ENCODE data around the gene DRC3.

The DRC3 gene

DNA sequence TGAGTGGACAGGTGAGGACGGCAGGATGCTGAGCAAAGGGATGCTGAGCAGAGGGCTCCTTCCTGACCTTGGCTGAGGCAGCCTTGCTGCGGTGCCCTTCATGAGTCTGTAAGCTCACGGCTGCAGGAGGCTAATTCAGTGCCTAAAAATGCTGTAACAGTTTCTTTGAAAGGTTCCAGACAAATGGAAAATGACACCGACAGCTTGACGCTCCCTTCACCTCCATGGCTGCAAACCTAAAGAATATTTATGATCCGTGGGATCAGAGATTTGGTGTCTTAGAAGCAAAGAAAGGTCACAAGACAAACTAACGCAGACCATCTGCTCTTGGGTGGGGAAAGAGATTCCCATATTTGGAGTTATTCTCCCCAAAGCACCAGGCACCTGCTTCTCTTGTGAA is 28.4 kb upstream of the DRC3 start:
- TF ChIP-seq, protein P1, sequence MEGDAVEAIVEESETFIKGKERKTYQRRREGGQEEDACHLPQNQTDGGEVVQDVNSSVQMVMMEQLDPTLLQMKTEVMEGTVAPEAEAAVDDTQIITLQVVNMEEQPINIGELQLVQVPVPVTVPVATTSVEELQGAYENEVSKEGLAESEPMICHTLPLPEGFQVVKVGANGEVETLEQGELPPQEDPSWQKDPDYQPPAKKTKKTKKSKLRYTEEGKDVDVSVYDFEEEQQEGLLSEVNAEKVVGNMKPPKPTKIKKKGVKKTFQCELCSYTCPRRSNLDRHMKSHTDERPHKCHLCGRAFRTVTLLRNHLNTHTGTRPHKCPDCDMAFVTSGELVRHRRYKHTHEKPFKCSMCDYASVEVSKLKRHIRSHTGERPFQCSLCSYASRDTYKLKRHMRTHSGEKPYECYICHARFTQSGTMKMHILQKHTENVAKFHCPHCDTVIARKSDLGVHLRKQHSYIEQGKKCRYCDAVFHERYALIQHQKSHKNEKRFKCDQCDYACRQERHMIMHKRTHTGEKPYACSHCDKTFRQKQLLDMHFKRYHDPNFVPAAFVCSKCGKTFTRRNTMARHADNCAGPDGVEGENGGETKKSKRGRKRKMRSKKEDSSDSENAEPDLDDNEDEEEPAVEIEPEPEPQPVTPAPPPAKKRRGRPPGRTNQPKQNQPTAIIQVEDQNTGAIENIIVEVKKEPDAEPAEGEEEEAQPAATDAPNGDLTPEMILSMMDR (IDR thresholded peaks at IDR 0.05): no peak
- Histone ChIP-seq H3K4me3 (ENCODE audit: low read depth in 1 of 2, low read length in 1 of 2) (no peak overlapping the region), H3K27ac (no peak overlapping the region), H3K27me3 (no peaks in the 10 kb centered on the region), H3K9me3 (no peaks in the 10 kb centered on the region), H3K4me1 (ENCODE audit: control insufficient read depth in 1 of 2, insufficient read depth in 1 of 2, low read depth in 1 of 2, low read length in 1 of 2) (no peaks in the 10 kb centered on the region), H3K36me3 (peaks cover 3% of the 10 kb centered on the region)

DNA sequence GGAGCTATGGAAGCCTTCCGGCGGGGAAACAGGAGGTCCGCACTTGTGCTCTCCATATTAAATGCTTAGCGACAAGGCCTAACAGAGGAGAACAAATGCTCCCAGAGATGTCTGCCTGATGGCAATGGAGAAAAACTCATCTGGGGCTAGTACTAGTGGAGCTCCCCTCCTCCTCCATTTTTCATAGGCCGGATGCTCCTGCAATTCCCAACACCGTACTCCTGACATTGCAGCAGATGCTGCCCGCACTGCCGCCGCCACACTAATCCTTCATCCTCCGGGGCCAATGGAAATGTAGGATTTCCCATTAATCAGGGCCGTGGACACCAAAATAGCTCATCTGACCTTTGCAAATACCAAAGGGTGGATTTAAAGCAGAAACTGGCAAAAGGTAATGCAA is 27.9 kb upstream of the DRC3 start:
- TF ChIP-seq, protein P1 (IDR thresholded peaks at IDR 0.05): no peak
- no peaks in the 10 kb centered on the region for H3K4me1 ChIP-seq (ENCODE audit: control insufficient read depth in 1 of 2, insufficient read depth in 1 of 2, low read depth in 1 of 2, low read length in 1 of 2)
- no peak overlapping the region for H3K27ac ChIP-seq

DNA sequence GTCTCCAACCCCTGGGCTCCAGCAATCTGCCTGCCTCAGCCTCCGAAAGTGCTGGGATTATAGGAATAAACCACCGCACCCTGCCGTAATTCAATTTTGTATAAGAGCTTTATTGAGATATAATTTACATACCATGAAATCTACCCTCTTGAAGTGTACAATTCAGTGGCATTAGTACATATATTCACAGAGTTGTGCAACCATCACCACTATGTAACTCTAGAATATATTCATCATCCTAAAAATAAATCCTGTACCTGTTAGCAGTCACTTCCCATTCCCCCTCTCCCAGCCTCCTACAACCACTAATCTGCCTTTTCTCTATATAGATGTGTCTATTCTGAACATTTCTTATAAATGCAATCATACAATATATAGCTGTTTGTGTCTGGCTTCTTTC is 26.6 kb upstream of the DRC3 start:
- Histone ChIP-seq H3K27me3 (no peaks in the 10 kb centered on the region), H3K4me3 (ENCODE audit: low read depth in 1 of 2, low read length in 1 of 2) (no peak overlapping the region), H3K27ac (no peak overlapping the region), H3K9me3 (no peaks in the 10 kb centered on the region), H3K36me3 (peaks cover 3% of the 10 kb centered on the region), H3K4me1 (ENCODE audit: control insufficient read depth in 1 of 2, insufficient read depth in 1 of 2, low read depth in 1 of 2, low read length in 1 of 2) (no peaks in the 10 kb centered on the region)
- TF ChIP-seq, protein P1 (IDR thresholded peaks at IDR 0.05): no peak

More for the DNA sequence above, 27.9 kb upstream of the DRC3 start:
- H3K9me3 ChIP-seq: no peaks in the 10 kb centered on the region
- no peaks in the 10 kb centered on the region for H3K27me3 ChIP-seq
- H3K4me3 ChIP-seq (ENCODE audit: low read depth in 1 of 2, low read length in 1 of 2): no peak overlapping the region
- H3K36me3 ChIP-seq: peaks cover 3% of the 10 kb centered on the region

DNA sequence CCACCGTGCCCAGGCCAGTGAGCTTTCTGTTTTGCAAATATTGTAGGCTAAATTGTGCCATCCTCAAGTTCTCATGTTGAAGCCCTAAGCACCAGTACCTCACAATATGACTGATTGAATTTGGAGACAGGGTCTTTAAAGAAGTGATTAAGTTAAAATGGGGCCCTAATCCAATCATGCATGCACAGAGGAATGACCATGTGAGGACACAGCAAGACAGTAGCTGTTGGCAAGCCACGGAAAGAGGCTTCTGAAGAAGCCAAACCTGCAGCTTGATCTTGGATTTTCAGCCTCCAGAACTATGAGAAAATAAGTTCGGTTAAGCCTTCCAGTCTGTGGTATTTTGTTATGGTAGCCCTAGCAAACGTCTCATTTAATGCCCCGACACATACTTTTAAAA is 25.4 kb upstream of the DRC3 start:
- Histone ChIP-seq H3K36me3 (peaks cover 3% of the 10 kb centered on the region), H3K27ac (no peak overlapping the region), H3K4me1 (ENCODE audit: control insufficient read depth in 1 of 2, insufficient read depth in 1 of 2, low read depth in 1 of 2, low read length in 1 of 2) (no peaks in the 10 kb centered on the region), H3K27me3 (no peaks in the 10 kb centered on the region), H3K4me3 (ENCODE audit: low read depth in 1 of 2, low read length in 1 of 2) (no peak overlapping the region), H3K9me3 (no peaks in the 10 kb centered on the region)
- TF ChIP-seq, protein P1 (IDR thresholded peaks at IDR 0.05): no peak

DNA sequence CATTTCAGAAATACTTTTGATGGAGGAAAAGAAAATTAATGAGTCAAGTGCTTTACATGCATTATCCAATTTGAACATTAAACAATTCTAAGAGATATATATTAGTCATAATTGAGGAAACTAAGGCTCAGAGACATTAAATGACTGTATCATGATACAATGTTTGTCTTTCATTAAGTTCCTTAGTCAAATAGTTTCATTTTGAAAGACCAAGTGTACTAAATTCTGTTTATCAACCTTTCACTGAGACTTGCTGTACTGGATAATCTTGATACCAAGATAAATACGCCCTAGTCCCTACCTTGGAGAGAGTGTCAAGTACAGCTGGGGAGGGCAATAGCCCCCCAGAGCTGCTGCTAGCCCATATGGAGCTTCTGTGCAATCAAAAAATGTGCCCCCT is 24.7 kb upstream of the DRC3 start:
- Histone ChIP-seq H3K27me3 (no peaks in the 10 kb centered on the region), H3K9me3 (no peaks in the 10 kb centered on the region), H3K4me1 (ENCODE audit: control insufficient read depth in 1 of 2, insufficient read depth in 1 of 2, low read depth in 1 of 2, low read length in 1 of 2) (no peaks in the 10 kb centered on the region), H3K4me3 (ENCODE audit: low read depth in 1 of 2, low read length in 1 of 2) (no peak overlapping the region), H3K27ac (no peak overlapping the region), H3K36me3 (peaks cover 3% of the 10 kb centered on the region)
- TF ChIP-seq, protein P1 (IDR thresholded peaks at IDR 0.05): no peak

DNA sequence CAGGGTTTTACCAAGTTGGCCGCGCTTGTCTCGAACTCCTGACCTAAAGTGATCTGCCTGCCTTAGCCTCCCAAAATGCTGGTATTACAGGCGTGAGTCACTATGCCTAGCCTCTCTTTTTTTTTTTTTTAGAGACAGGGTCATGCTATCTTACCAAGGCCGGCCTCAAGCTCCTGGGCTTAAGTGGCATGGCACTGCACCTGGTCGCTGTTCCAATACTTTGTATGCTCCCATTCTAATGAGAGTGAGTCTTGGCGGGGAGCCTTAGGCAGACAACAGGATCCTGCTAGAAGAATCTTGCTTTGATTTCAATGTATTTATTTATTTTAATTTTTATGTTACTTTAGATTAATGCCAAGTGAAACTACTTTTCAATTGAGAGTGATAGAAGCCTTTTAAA is 22.3 kb upstream of the DRC3 start:
- Histone ChIP-seq H3K9me3 (no peaks in the 10 kb centered on the region), H3K4me3 (ENCODE audit: low read depth in 1 of 2, low read length in 1 of 2) (no peak overlapping the region), H3K27ac (no peak overlapping the region), H3K36me3 (no peaks in the 10 kb centered on the region), H3K27me3 (no peaks in the 10 kb centered on the region), H3K4me1 (ENCODE audit: control insufficient read depth in 1 of 2, insufficient read depth in 1 of 2, low read depth in 1 of 2, low read length in 1 of 2) (no peaks in the 10 kb centered on the region)
- TF ChIP-seq, protein P1 (IDR thresholded peaks at IDR 0.05): no peak
